HepG2 (cell line): ENCODE data around the gene CCDC126. TPM values are rescaled to one million over a fixed set of nuclear protein-coding genes. Genes with fewer than 3 reads are reported as not detected.
A peak's percentile ranks its signal among the peaks of the same experiment; 100 is the strongest.

Experiments
- ATF6 ChIP-seq: sonication (generic); formaldehyde crosslinking; conservative IDR thresholded peaks from 2 replicates; pipeline ENCODE4 v1.4.0; 2020; ENCODE audit warnings: missing genetic modification reagents
- CHCHD3 ChIP-seq: sonication (generic); formaldehyde crosslinking; IDR thresholded peaks from 2 replicates; pipeline ENCODE4 v1.8.0; 2022; ENCODE audit warnings: mild to moderate bottlenecking, missing genetic modification reagents, moderate library complexity
- NBN ChIP-seq: fragments of 450-650 bp; conservative IDR thresholded peaks from 2 replicates; pipeline ENCODE4 v1.6.1; 2017
- NFE2L2 ChIP-seq: fragments of 150-350 bp; IDR thresholded peaks from 2 replicates; pipeline ENCODE4 v1.6.1; 2014; ENCODE audit warnings: low read length
- NFKB2 ChIP-seq: sonication (generic); formaldehyde crosslinking; IDR thresholded peaks from 2 replicates; pipeline ENCODE4 v1.4.0; 2020; ENCODE audit warnings: missing genetic modification reagents, borderline replicate concordance
- NR0B2 ChIP-seq: sonication (generic); formaldehyde crosslinking; IDR thresholded peaks from 2 replicates; pipeline ENCODE4 v1.4.0; 2020; ENCODE audit warnings: mild to moderate bottlenecking, missing genetic modification reagents
- SRF ChIP-seq: IDR thresholded peaks from 2 replicates; pipeline ENCODE4 v1.6.1; 2011; ENCODE audit warnings: mild to moderate bottlenecking, low read depth, low read length, moderate library complexity
- SRSF1 ChIP-seq: fragments of 200-400 bp; formaldehyde crosslinking; optimal IDR thresholded peaks from 2 replicates; pipeline ENCODE3; 2017; ENCODE audit warnings: mild to moderate bottlenecking, low read depth, low read length, moderate library complexity
- THYN1 ChIP-seq: sonication (generic); formaldehyde crosslinking; IDR thresholded peaks from 2 replicates; pipeline ENCODE4 v1.8.1; 2023; ENCODE audit warnings: low read depth, mild to moderate bottlenecking, moderate library complexity, missing genetic modification reagents, borderline replicate concordance
- ZNF276 ChIP-seq: sonication (generic); formaldehyde crosslinking; IDR thresholded peaks from 2 replicates; pipeline ENCODE4 v1.4.0; 2020; ENCODE audit warnings: mild to moderate bottlenecking, low read depth, missing genetic modification reagents
- ZNF546 ChIP-seq: sonication (generic); formaldehyde crosslinking; conservative IDR thresholded peaks from 2 replicates; pipeline ENCODE4 v1.8.1; 2023; ENCODE audit warnings: mild to moderate bottlenecking, missing genetic modification reagents
- ZNF570 ChIP-seq: sonication (generic); formaldehyde crosslinking; IDR thresholded peaks from 2 replicates; pipeline ENCODE4 v1.4.0; 2020; ENCODE audit warnings: mild to moderate bottlenecking, missing genetic modification reagents, borderline replicate concordance
- ZNF605 ChIP-seq: sonication (generic); formaldehyde crosslinking; IDR thresholded peaks from 2 replicates; pipeline ENCODE4 v1.8.0; 2022; ENCODE audit warnings: mild to moderate bottlenecking, missing genetic modification reagents
- ZNF766 ChIP-seq: sonication (generic); formaldehyde crosslinking; IDR thresholded peaks from 2 replicates; pipeline ENCODE4 v1.5.0; 2020; ENCODE audit warnings: missing genetic modification reagents, borderline replicate concordance
- ZSCAN20 ChIP-seq: sonication (generic); formaldehyde crosslinking; IDR thresholded peaks from 2 replicates; pipeline ENCODE4 v1.4.0; 2020; ENCODE audit warnings: missing genetic modification reagents, mild to moderate bottlenecking, borderline replicate concordance
- polyA plus RNA-seq, 8 experiments: library from polyadenylated mRNA; depleted of rRNA in 3 of 8; stranded (reverse) in 7 of 8; unstranded in 1 of 8; fragments of >200 nt; fragmentation: Illumina TruSeq in 4 of 8; extraction: Trizol in 4 of 8; gene quantifications; 2 replicates each; pipeline versions ENCODE4 v1.2.1 to v1.2.3, GENCODE V29; 2011 to 2016; ENCODE audit warnings: low read depth in 4 of 8, missing spikeins in 1 of 8, mixed read lengths in 1 of 8; ENCODE audit not compliant: insufficient read depth in 1 of 8
- total RNA-seq, 5 experiments: library from RNA; depleted of rRNA; stranded (reverse); fragments of >200 nt; fragmentation: Illumina TruSeq; extraction: Trizol; gene quantifications; 2 replicates each; pipeline ENCODE4 v1.2.3, GENCODE V29; 2016; ENCODE audit warnings: low read depth in 1 of 5
- TF ChIP-seq, protein P1 (sequence below): sonication (generic); formaldehyde crosslinking; IDR thresholded peaks from 2 replicates; pipeline ENCODE4 v1.5.0; 2020; ENCODE audit warnings: mild to moderate bottlenecking, missing genetic modification reagents
- TF ChIP-seq, protein P2 (sequence below): sonication (generic); formaldehyde crosslinking; IDR thresholded peaks from 2 replicates; pipeline ENCODE4 v1.4.0; 2020; ENCODE audit warnings: missing genetic modification reagents
- TF ChIP-seq, protein P3 (sequence below): sonication (generic); formaldehyde crosslinking; IDR thresholded peaks from 2 replicates; pipeline ENCODE4 v1.4.0; 2020; ENCODE audit warnings: missing genetic modification reagents

The CCDC126 gene
- total and polyA plus RNA-seq, 2 of the 13 experiments (the other 11 are each of a cell fraction or from before 2014, with no cell fraction given), result 3.5 to 9.3 TPM

DNA sequence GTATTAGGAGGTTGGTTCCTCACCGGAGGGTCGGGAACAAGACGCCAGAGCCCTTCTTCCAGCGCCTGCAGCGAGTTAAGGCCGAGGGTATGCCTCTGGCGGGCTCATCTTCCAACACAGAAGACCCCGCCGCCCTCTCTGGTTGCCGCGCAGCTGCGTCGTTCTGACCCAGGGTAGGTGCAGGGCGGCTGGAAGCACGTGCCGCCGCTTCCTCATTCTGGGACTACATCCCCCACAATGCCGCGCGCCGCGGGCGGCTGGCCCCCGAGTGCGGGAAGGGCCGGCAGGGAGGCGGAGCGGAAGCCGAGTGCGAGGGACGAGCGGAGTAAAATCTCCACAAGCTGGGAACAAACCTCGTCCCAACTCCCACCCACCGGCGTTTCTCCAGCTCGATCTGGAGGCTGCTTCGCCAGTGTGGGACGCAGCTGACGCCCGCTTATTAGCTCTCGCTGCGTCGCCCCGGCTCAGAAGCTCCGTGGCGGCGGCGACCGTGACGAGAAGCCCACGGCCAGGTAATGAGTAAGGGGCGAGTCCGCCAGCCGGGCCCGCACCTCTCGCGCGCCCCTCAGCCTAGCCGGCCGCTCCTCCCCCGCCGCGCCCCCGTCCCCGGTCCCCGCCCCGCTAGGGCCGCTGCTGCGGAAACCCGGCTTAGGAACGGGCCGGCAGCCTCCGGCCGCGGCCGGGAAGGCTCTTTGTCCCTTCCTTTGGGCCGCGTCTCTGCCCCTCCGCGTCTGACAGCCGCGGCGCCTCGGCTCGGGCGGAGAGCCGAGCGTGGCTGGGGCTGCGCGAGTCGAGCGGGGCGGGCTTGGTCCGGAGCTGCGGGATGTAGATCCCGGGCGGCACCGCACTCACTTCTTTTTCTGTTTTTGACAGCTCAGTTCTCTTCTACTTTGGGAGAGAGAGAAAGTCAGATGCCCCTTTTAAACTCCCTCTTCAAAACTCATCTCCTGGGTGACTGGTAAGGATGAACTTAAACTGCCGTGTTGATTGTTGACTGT lies at the start of gene CCDC126 (continued):
- no peak for TF ChIP-seq SRF
- peak; percentile 50 for TF ChIP-seq SRSF1
- no peak for TF ChIP-seq CHCHD3
- TF ChIP-seq, protein P1, sequence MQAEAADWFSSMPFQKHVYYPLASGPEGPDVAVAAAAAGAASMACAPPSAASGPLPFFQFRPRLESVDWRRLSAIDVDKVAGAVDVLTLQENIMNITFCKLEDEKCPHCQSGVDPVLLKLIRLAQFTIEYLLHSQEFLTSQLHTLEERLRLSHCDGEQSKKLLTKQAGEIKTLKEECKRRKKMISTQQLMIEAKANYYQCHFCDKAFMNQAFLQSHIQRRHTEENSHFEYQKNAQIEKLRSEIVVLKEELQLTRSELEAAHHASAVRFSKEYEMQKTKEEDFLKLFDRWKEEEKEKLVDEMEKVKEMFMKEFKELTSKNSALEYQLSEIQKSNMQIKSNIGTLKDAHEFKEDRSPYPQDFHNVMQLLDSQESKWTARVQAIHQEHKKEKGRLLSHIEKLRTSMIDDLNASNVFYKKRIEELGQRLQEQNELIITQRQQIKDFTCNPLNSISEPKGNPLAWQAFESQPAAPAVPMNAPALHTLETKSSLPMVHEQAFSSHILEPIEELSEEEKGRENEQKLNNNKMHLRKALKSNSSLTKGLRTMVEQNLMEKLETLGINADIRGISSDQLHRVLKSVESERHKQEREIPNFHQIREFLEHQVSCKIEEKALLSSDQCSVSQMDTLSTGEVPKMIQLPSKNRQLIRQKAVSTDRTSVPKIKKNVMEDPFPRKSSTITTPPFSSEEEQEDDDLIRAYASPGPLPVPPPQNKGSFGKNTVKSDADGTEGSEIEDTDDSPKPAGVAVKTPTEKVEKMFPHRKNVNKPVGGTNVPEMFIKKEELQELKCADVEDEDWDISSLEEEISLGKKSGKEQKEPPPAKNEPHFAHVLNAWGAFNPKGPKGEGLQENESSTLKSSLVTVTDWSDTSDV (CRISPR knock-in tag), result no peak
- no peak for TF ChIP-seq ZNF276 (CRISPR knock-in tag)
- TF ChIP-seq, protein P2, sequence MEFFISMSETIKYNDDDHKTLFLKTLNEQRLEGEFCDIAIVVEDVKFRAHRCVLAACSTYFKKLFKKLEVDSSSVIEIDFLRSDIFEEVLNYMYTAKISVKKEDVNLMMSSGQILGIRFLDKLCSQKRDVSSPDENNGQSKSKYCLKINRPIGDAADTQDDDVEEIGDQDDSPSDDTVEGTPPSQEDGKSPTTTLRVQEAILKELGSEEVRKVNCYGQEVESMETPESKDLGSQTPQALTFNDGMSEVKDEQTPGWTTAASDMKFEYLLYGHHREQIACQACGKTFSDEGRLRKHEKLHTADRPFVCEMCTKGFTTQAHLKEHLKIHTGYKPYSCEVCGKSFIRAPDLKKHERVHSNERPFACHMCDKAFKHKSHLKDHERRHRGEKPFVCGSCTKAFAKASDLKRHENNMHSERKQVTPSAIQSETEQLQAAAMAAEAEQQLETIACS (CRISPR knock-in tag), result no peak; the same call in 1 of the 2 replicates
- TF ChIP-seq NFKB2, result peak; percentile 91
- TF ChIP-seq ATF6 (CRISPR knock-in tag), result no peak
- peak; percentile 31; the same call in 1 of the 2 replicates for TF ChIP-seq ZNF570 (CRISPR knock-in tag)
- peak; percentile 95 for TF ChIP-seq NR0B2
- TF ChIP-seq, protein P3, sequence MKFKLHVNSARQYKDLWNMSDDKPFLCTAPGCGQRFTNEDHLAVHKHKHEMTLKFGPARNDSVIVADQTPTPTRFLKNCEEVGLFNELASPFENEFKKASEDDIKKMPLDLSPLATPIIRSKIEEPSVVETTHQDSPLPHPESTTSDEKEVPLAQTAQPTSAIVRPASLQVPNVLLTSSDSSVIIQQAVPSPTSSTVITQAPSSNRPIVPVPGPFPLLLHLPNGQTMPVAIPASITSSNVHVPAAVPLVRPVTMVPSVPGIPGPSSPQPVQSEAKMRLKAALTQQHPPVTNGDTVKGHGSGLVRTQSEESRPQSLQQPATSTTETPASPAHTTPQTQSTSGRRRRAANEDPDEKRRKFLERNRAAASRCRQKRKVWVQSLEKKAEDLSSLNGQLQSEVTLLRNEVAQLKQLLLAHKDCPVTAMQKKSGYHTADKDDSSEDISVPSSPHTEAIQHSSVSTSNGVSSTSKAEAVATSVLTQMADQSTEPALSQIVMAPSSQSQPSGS, result peak; percentile 71; the same call in 1 of the 2 replicates
- TF ChIP-seq ZNF605, result peak; percentile 79; the same call in 1 of the 2 replicates
- no peak for TF ChIP-seq NFE2L2
- TF ChIP-seq ZNF546 (CRISPR knock-in tag), result peak; percentile 66; the same call in 1 of the 2 replicates
- TF ChIP-seq ZSCAN20 (CRISPR knock-in tag), result no peak
- TF ChIP-seq ZNF766 (CRISPR knock-in tag), result peak; percentile 63; the same call in 1 of the 2 replicates
- no peak for TF ChIP-seq THYN1 (CRISPR knock-in tag)
- TF ChIP-seq NBN, result no peak
